Measurements from ENCODE around the gene TWF2.

Gene TWF2

DNA sequence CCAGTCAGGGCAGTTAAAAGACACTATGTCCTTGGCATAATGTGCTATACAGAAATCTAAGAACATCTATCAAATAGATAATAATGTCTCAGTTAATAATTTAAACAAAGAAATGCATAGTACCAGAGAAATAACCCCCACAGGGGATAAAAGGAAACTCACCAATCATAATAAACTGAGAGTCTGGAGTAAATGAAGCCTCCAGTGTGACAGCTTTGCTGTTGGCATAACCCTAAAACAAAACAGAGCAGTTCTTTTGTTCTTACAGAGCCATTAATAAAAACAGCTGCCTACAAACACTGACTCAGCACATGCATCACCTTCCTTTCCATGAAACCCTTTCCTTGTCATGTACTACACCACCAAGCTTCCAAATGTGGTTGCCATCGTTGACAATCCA, 20.1 kb upstream of the TWF2 start:
- no peak for DNase-seq

GRCh38 chr3:52257911-52258310, 19.0 kb upstream of the TWF2 start:
- DNase-seq = no peak

- no peak for DNase-seq
Observed at GRCh38 chr3:52256622-52257021, 17.7 kb upstream of the TWF2 start.

GRCh38 chr3:52256159-52256558, 17.2 kb upstream of the TWF2 start:
- DNase-seq = no peak

- no peak for DNase-seq
Observed at GRCh38 chr3:52254608-52255007, 15.7 kb upstream of the TWF2 start.

DNA sequence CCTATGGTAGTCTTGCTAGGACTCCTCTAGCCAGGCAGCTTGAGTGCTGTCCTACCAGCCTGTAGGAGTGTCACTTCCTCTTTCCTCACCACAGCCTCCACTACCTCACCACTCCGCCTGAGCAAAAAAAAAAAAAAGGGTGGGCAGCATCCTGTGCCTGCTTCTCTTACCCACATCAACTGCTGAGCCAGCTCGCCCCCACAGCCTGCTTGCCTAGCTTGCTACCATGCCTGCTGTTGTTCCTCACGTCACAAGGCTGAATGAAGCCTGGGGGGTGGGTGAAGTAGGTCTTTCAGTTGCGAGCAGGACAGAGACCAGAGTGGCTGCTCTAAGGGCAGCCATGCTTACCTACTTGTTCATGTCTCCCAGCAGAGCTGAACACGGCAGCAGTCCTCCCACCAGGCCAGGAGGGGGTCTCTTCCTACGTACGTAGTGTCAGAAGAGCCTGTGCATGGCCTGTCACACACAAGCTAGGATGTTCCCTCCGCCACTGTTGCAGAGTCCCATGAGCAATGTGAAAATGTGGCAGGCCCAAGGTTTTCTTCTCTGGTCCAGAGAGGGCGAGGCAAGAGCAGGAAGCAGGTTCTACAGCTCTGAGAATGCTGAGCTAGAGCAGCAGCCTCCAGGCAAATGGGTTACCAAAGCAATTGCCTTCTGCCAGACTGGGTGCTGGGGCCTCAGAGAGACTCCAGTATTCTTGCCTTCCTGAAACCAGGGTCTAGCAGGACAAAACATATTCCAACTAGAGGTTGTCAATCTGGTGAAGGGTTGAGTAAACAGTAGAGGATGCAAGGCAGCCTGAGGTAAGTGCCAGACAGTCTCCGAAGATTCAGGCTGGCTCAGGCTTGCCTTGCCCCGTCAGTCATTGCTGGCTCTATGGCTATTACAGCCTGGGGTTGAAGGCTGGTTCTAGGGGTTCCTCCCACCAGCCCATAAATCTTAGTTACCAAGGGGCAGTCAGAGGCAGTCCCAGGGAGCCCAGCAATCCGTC, 14.7 kb upstream of the TWF2 start:
- DNase-seq = peak in 45 of 58 donors; percentile 25 to 86 (median 61)

GRCh38 chr3:52250122-52250521, 11.2 kb upstream of the TWF2 start:
- no peak for DNase-seq

DNA sequence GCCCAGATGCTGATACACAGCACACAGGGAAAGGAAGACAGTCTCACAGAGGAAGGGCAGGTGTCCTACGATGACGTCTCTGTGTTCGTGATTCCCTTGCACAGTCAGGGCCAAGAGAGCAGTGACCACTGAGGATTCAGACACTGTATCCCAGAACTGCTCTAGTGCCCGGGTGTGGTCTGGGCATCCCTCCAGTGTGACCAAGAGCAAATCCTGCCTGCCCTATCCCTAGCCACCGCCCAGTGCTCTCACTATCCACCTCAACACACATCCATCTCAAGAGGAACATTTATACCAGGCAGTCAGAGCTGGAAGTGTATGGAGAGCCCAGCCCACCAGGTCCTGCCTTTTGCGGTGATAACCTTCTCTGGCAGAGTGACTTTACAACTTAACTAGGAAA, 10.7 kb upstream of the TWF2 start:
- no peak for DNase-seq

GRCh38 chr3:52248816-52249547, 10.0 kb upstream of the TWF2 start:
- DNase-seq = peak in 27 of 58 donors; percentile 25 to 82 (median 61)

DNA sequence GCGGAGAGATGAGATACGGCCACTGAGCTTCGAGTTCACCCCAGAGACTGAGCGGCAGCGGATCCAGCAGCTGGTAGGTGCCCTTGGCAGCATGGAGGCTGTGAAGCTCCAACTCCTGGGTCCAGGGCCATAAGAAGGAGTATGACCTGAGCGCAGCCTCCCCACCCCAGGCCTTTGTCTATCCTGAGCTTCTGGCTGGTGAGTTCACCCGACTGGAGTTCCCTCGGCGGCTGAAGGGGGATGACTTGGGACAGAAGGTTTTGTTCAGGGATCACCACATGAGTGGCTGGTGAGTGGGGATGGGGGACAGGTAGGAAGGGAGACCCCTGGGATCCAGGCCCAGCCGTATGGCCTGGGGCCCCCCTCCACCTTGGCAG, 9.2 kb upstream of the TWF2 start:
- no peak for DNase-seq

- DNase-seq = no peak
Observed at GRCh38 chr3:52247409-52248164, 8.6 kb upstream of the TWF2 start.

- no peak for DNase-seq
Observed at GRCh38 chr3:52246728-52247408, 7.9 kb upstream of the TWF2 start.

DNA sequence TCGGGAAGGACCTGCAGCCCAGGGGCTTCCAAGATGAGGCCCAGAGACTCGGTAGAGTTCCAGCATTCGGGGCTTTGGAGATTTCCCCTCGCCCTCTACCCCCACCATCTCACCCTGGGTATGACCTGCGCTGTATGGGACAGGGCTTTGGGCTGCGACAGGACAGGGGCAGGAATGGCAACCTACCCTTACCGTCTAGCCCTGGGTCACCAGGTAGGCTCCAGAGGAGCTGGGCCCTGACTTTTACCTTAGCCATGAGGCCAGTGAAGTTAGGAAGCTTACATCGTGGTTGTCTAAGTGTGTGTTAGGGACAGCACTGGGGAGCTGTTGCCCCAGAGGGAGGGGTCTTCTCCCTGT, 7.3 kb upstream of the TWF2 start:
- no peak for DNase-seq

DNA sequence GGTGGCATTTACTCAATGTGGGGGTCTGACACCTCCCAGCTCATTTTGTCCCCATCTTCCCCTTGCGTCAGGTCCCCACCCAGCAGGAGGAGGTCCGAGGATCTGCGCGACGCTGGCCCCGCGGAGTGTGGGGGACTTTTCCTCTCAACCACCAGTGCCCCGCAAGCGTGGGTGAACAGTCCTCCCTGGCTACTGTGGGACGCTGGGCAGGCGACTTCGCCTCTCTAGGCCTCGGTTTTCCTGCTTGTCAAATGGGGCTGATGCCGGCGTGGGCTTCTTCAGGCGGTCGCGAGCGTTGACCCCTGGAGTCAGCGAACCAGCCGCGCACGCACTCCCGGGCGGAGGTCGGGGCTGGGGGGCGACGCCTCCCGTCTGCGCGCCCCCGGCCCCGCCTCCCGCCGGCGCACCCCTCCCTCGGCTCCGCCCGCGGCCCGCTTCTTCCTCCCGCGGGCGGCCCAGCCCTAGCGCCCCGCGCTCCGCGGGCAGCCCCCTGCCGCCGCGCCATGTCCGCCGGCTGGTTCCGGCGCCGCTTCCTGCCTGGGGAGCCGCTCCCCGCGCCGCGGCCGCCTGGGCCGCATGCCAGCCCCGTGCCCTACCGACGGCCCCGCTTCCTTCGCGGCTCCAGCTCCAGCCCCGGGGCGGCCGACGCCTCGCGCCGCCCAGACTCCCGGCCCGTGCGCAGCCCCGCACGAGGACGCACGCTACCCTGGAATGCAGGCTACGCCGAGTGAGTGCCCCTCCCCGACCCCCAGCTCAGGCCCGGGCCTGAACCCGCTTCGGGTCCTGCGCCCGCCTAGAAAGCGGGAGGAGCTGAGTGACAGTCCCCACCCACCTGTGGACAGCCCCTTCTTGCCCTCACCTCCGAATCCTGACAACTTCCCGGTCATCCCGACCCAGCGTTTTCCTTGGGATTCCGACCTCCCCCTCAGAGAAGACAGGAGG, 6.6 kb upstream of the TWF2 start, which contains the start of gene PPM1M:
PPM1M (plus strand) TSS at position 438 of the 942 bp plus-strand sequence; CDS start at position 504, 66 bp downstream.
- DNase-seq = peak in 2 of 58 donors; percentile 31 to 32

DNA sequence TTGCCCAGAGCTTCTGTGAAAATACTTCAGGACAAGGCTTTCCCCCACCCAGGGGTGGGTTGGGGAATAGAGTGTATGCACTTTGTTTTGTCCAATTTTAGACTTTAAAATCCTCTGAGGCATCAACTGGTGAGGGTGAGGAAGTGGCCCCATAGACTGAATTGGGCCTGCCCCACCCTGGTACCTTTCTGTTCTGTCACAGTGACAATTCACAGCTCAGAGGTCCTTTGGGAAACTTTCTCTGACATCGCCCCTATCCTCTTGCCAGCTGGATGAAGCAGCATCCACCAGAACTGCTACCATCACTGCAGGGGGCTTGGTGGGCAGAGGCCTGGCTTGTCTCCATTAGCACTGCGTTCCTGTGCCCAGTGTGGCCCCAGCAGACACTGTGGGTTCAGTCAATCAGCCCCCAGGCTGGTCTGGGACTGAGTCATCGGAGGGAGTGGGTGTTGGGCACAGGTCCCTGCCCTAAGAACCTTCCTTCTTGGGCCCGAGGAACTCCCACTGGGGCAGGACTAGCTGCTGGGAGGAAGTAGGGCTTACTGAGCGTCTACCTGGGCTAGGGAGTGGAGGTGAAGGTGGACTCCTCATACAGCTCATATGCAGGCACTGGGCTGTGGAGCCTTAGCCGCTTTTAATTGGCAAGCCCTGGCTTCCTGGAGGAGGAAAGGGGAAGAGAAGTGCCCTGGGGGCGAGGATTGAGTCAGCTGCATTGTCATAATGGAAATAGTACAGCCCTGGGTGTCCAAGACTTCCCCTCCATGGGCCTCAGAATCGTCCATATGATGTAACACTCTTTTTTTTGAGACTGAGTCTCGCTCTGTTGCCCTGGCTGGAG, 5.1 kb upstream of the TWF2 start:
- DNase-seq = peak in 1 of 58 donors; percentile 19

GRCh38 chr3:52242039-52242438, 3.1 kb upstream of the TWF2 start:
- no peak for DNase-seq

GRCh38 chr3:52240886-52241370, 2.0 kb upstream of the TWF2 start:
- no peak for DNase-seq

- peak in 28 of 58 donors; percentile 24 to 75 (median 48) for DNase-seq
Observed at GRCh38 chr3:52240059-52240885, 1.3 kb upstream of the TWF2 start.
